Ramos (cell line): ENCODE measurements around the gene SMC5.

Experiments used
- in situ Hi-C: fragments of 300-500 bp; cut with MboI; formaldehyde crosslinking; loops from one replicate; pipeline ENCODE4 v1.14.3; 2022; ENCODE audit warnings: low sequenced_read_pairs; ENCODE audit not compliant: unreplicated experiment

SMC5 gene

GRCh38 chr9:70352802-70353201 lies 94.0 kb downstream of the SMC5 start:
- in situ Hi-C loops, result no loop called here

GRCh38 chr9:70355801-70356200 lies 97.0 kb downstream of the SMC5 start:
- in situ Hi-C loops, result no loop called here

- in situ Hi-C loops, result no loop called here
Measured at GRCh38 chr9:70362952-70363351, 104.2 kb downstream of the SMC5 start.

- in situ Hi-C loops, result no loop called here
Measured at GRCh38 chr9:70363760-70364159, 105.0 kb downstream of the SMC5 start.

DNA sequence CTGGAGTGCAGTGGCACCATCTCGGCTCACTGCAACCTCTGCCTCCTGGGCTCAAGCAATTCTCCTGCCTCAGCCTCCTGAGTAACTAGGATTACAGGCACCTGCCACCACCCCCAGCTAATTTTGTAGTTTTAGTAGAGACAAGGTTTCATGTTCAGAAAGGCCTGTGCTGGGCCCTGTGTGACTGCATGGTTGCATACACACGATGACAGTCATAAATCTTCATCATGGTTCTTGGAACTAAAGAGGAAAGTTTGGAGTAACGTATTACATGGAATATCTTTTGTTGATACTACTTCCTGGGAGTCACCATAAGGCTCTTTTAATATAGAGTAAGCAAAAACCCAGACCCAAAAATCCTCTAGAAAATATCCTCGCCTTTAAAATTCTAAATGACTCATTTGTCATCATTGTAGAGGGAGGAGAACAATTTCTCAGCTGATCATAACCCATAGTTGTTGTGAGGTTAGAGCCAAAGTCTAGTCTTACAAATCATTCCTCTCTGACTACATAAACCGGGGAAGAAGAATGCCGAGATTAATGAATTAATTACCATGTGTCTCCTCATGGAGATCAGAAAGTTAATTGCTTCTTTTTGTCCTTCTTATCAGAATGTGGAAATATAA lies 108.6 kb downstream of the SMC5 start:
- in situ Hi-C loops, result no loop called here

- in situ Hi-C loops, result no loop called here
Measured at GRCh38 chr9:70374962-70375618, 116.3 kb downstream of the SMC5 start.

- in situ Hi-C loops, result no loop called here
Measured at GRCh38 chr9:70382046-70382708, 123.4 kb downstream of the SMC5 start.

DNA sequence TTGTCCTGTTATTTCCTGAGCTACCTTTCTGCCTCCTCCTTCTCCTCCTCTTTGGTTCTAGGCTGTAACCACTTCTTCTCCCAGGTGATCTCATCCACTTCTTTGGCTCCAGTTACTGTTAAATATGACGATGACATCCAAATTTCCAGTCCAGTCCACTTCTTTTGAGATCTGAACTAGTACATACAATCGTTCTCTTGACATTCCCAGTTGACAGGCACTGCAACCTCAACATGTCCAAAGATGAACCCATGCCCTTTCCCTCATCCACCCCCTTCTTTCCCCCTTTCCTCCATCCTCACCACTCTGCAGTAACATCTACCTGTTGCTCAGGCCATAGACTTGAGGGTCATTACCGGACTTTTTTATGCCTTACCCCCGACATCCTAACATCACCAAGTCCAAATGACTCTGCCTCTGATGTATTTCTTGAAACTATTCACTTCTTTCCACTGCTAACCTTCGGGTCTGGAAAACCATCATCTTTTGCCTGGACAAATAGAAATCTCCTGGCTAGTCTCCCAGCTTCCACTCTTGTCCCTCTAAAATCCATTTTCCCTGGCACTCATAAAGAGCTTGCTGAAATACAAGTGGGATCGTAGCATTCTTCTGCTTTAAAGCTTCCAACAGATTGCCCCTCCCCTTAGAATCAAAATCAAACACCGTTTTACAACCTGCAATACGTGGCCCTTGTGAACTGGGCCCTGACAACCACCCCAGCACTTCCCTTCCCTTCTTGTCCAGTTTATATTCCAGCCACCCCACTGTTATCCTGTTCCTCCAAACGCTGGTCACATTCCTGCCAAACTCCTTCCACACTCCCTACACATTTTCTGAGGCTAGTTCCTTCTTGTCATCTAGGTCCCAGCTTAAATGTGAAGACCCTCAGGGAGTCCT lies 124.2 kb downstream of the SMC5 start:
- in situ Hi-C loops, result no loop called here

- in situ Hi-C loops, result no loop called here
Measured at GRCh38 chr9:70385426-70385825, 126.6 kb downstream of the SMC5 start.

GRCh38 chr9:70387663-70388062 lies 128.9 kb downstream of the SMC5 start:
- in situ Hi-C loops, result no loop called here

- in situ Hi-C loops, result no loop called here
Measured at GRCh38 chr9:70389188-70389587, 130.4 kb downstream of the SMC5 start.

DNA sequence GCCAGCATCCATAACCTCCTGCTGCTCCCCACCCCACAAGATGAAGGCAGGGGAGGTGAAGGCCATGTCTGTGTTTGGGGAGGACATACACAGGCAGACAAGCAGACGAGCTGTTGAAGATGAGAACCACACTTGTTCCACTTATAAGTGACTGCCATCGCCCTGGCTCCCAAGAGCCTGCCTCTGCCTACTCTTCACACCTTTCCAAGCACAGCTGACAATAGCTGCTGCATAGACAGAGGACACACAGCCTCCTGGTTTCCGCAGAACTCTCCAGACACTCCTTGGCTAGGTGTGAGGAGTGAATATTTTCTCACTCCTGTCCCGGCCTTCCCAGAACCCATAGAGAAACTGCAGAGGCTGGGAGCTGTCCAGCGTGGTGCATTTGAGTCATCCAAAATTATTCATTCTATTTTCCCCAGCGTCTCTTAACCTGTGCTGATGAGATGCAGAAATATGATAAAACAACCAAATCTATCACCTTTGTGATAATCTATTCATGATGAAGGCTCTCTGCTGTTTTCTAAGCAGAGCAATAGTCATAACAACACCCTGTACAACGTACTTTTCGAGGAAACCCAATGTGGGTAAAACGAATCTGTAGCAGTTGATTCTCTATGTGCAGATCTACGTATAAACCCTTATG lies 131.0 kb downstream of the SMC5 start:
- in situ Hi-C loops, result no loop called here

DNA sequence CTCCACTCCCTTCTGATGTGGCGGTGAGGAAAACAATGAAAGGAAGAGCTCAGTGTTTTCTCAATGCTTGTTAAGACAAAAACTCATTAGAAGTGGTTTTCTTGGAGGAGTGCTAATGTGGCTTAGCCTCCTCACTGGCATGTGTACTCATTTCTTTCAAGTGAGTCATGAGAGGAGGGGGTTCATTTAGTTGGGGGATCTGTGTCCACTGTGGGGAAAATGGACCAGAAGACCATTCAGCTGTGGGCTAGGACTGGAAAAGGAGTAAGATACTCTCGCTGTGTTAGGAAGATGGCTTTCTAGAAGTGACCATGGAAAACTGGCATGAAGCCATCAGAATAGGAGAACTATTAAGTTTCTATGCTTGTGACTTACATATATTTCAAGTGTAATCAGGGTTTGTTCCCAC lies 132.2 kb downstream of the SMC5 start:
- in situ Hi-C loops, result no loop called here

- in situ Hi-C loops, result no loop called here
Measured at GRCh38 chr9:70392189-70392588, 133.4 kb downstream of the SMC5 start.

- in situ Hi-C loops, result no loop called here
Measured at GRCh38 chr9:70392850-70393249, 134.1 kb downstream of the SMC5 start.

DNA sequence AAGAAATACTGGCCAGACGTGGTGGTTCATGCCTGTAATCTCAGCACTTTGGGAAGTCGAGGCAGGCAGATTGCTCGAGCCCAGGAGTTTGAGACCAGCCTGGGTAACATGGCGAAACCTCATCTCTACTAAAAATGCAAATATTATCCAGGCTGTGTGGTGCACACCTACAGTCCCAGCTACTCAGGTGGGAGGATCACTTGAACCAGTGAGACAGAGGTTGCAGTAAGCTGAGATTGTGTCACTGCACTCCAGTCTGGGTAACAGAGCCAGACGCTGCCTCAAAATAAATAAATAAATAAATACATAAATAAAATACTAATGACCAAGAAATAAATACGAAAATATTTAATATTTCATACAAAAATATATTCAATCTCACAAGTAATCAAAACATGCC lies 136.9 kb downstream of the SMC5 start:
- in situ Hi-C loops, result no loop called here

GRCh38 chr9:70398145-70398556 lies 139.4 kb downstream of the SMC5 start:
- in situ Hi-C loops, result no loop called here

- in situ Hi-C loops, result no loop called here
Measured at GRCh38 chr9:70399141-70399540, 140.4 kb downstream of the SMC5 start.

- in situ Hi-C loops, result no loop called here
Measured at GRCh38 chr9:70400107-70400892, 141.5 kb downstream of the SMC5 start.
